ENCODE data around the gene TMBIM6. TPM values are rescaled to one million over a fixed set of nuclear protein-coding genes. Genes with fewer than 3 reads are reported as not detected.
"Not testable (repeated sequence)": the region's sequence is repeated elsewhere in the genome, so short reads cannot be mapped to it uniquely, and the experiment has no call there.

TMBIM6 gene
- total RNA-seq, 1 experiment from 2014 or later = 600 TPM

- Mint-ChIP-seq H3K9me3 (ENCODE audit: low read depth, unreplicated experiment) (no peaks in the 10 kb centered on the region), H3K4me3 (ENCODE audit: low read depth, unreplicated experiment) (no peak overlapping the region), H3K36me3 (ENCODE audit: insufficient read depth, unreplicated experiment) (no peaks in the 10 kb centered on the region), H3K27ac (ENCODE audit: unreplicated experiment) (no peak overlapping the region), H3K27me3 (ENCODE audit: unreplicated experiment) (peaks cover 23% of the 10 kb centered on the region), H3K4me1 (ENCODE audit: low read depth, unreplicated experiment) (no peaks in the 10 kb centered on the region)
- CTCF ChIA-PET = no interaction called here
- no TSS peak for BruUV-seq (replicated peaks)
- intact Hi-C loops (cut with micrococcal nuclease; ENCODE audit: unreplicated experiment) = no loop called here
- no peak for TF ChIP-seq CTCF (IDR thresholded peaks at IDR 0.05; ENCODE audit: unreplicated experiment)
- no peak for DNase-seq
Measured at GRCh38 chr12:49720214-49720613, 21.1 kb upstream of the TMBIM6 start.

GRCh38 chr12:49721355-49721754 is 20.0 kb upstream of the TMBIM6 start:
- H3K9me3 Mint-ChIP-seq (ENCODE audit: low read depth, unreplicated experiment); H3K36me3 Mint-ChIP-seq (ENCODE audit: insufficient read depth, unreplicated experiment); H3K4me1 Mint-ChIP-seq (ENCODE audit: low read depth, unreplicated experiment); CTCF ChIA-PET; H3K4me3 Mint-ChIP-seq (ENCODE audit: low read depth, unreplicated experiment); H3K27ac Mint-ChIP-seq (ENCODE audit: unreplicated experiment); intact Hi-C loops (cut with micrococcal nuclease; ENCODE audit: unreplicated experiment); DNase-seq; BruUV-seq (replicated peaks): not testable (repeated sequence)
- peaks cover 20% of the 10 kb centered on the region for H3K27me3 Mint-ChIP-seq (ENCODE audit: unreplicated experiment)

GRCh38 chr12:49728446-49728845 is 12.9 kb upstream of the TMBIM6 start:
- intact Hi-C loops (cut with micrococcal nuclease; ENCODE audit: unreplicated experiment) = no loop called here
- H3K9me3 Mint-ChIP-seq (ENCODE audit: low read depth, unreplicated experiment) = no peaks in the 10 kb centered on the region
- H3K36me3 Mint-ChIP-seq (ENCODE audit: insufficient read depth, unreplicated experiment) = no peaks in the 10 kb centered on the region
- no peak for DNase-seq
- no peaks in the 10 kb centered on the region for H3K4me1 Mint-ChIP-seq (ENCODE audit: low read depth, unreplicated experiment)
- peaks cover 9% of the 10 kb centered on the region for H3K27me3 Mint-ChIP-seq (ENCODE audit: unreplicated experiment)
- no TSS peak for BruUV-seq (replicated peaks)
- CTCF ChIA-PET = no interaction called here
- TF ChIP-seq CTCF (IDR thresholded peaks at IDR 0.05; ENCODE audit: unreplicated experiment) = no peak
- H3K4me3 Mint-ChIP-seq (ENCODE audit: low read depth, unreplicated experiment) = no peak overlapping the region
- no peak overlapping the region for H3K27ac Mint-ChIP-seq (ENCODE audit: unreplicated experiment)

GRCh38 chr12:49730050-49730449 is 11.3 kb upstream of the TMBIM6 start:
- no peak for TF ChIP-seq CTCF (IDR thresholded peaks at IDR 0.05; ENCODE audit: unreplicated experiment)
- Mint-ChIP-seq H3K27ac (ENCODE audit: unreplicated experiment) (no peak overlapping the region), H3K36me3 (ENCODE audit: insufficient read depth, unreplicated experiment) (no peaks in the 10 kb centered on the region), H3K9me3 (ENCODE audit: low read depth, unreplicated experiment) (no peaks in the 10 kb centered on the region), H3K4me1 (ENCODE audit: low read depth, unreplicated experiment) (peaks cover 14% of the 10 kb centered on the region), H3K4me3 (ENCODE audit: low read depth, unreplicated experiment) (no peak overlapping the region), H3K27me3 (ENCODE audit: unreplicated experiment) (peaks cover 9% of the 10 kb centered on the region)
- CTCF ChIA-PET = interaction anchor here (0.6 kb wide), 1 partner anchor 11 kb away, joined by 15 read pairs; the partner anchor contains the start of gene TMBIM6
- BruUV-seq (replicated peaks) = no TSS peak
- intact Hi-C loops (cut with micrococcal nuclease; ENCODE audit: unreplicated experiment) = no loop called here
- DNase-seq = no peak

- BruUV-seq (replicated peaks) = no TSS peak
- Mint-ChIP-seq H3K36me3 (ENCODE audit: insufficient read depth, unreplicated experiment) (no peaks in the 10 kb centered on the region), H3K4me1 (ENCODE audit: low read depth, unreplicated experiment) (peaks cover 20% of the 10 kb centered on the region), H3K27me3 (ENCODE audit: unreplicated experiment) (peaks cover 9% of the 10 kb centered on the region), H3K9me3 (ENCODE audit: low read depth, unreplicated experiment) (no peaks in the 10 kb centered on the region), H3K27ac (ENCODE audit: unreplicated experiment) (no peak overlapping the region), H3K4me3 (ENCODE audit: low read depth, unreplicated experiment) (no peak overlapping the region)
- no peak for DNase-seq
- intact Hi-C loops (cut with micrococcal nuclease; ENCODE audit: unreplicated experiment) = no loop called here
- TF ChIP-seq CTCF (IDR thresholded peaks at IDR 0.05; ENCODE audit: unreplicated experiment) = no peak
- CTCF ChIA-PET = interaction anchor here (0.6 kb wide), 1 partner anchor 11 kb away, joined by 15 read pairs; the partner anchor contains the start of gene TMBIM6
Measured at GRCh38 chr12:49730568-49731101, 10.7 kb upstream of the TMBIM6 start.

Data from Calu3 (cell line).